GM03348 (cell line): ENCODE data around the gene BORCS5.
"Not testable (repeated sequence)": the region's sequence is repeated elsewhere in the genome, so short reads cannot be mapped to it uniquely, and the experiment has no call there.

Source experiments
- DNase-seq: peaks from one replicate; pipeline ENCODE4 v3.0.0; 2012; ENCODE audit warnings: low spot score

BORCS5 gene

GRCh38 chr12:12396694-12397093 lies 39.8 kb downstream of the BORCS5 start:
- no peak for DNase-seq

- DNase-seq, result no peak
Observed at GRCh38 chr12:12397184-12397583, 40.3 kb downstream of the BORCS5 start.

- peak; percentile 90 for DNase-seq
Observed at GRCh38 chr12:12398026-12398859, 41.4 kb downstream of the BORCS5 start.

GRCh38 chr12:12399161-12399560 lies 42.3 kb downstream of the BORCS5 start:
- no peak for DNase-seq

- no peak for DNase-seq
Observed at GRCh38 chr12:12399776-12400305, 43.0 kb downstream of the BORCS5 start.

GRCh38 chr12:12400793-12401192 lies 43.9 kb downstream of the BORCS5 start:
- DNase-seq, result no peak

- no peak for DNase-seq
Observed at GRCh38 chr12:12403264-12404248, 46.7 kb downstream of the BORCS5 start.

GRCh38 chr12:12404297-12404696 lies 47.4 kb downstream of the BORCS5 start:
- no peak for DNase-seq

GRCh38 chr12:12405882-12406281 lies 49.0 kb downstream of the BORCS5 start:
- no peak for DNase-seq

GRCh38 chr12:12406762-12407161 lies 49.9 kb downstream of the BORCS5 start:
- no peak for DNase-seq

- no peak for DNase-seq
Observed at GRCh38 chr12:12408265-12408690, 51.4 kb downstream of the BORCS5 start.

GRCh38 chr12:12409337-12409736 lies 52.5 kb downstream of the BORCS5 start:
- not testable (repeated sequence) for DNase-seq

- DNase-seq, result no peak
Observed at GRCh38 chr12:12415886-12416285, 59.0 kb downstream of the BORCS5 start.

- not testable (repeated sequence) for DNase-seq
Observed at GRCh38 chr12:12419165-12419564, 62.3 kb downstream of the BORCS5 start.

- DNase-seq, result no peak
Observed at GRCh38 chr12:12423367-12423766, 66.5 kb downstream of the BORCS5 start.

GRCh38 chr12:12425001-12425400 lies 68.1 kb downstream of the BORCS5 start:
- peak; percentile 22 for DNase-seq

GRCh38 chr12:12425616-12426015 lies 68.7 kb downstream of the BORCS5 start:
- peak; percentile 55 for DNase-seq

GRCh38 chr12:12427568-12427967 lies 70.7 kb downstream of the BORCS5 start:
- DNase-seq, result no peak

GRCh38 chr12:12428047-12428446 lies 71.2 kb downstream of the BORCS5 start:
- DNase-seq, result no peak

- DNase-seq, result no peak
Observed at GRCh38 chr12:12428961-12429657, 72.2 kb downstream of the BORCS5 start.

- DNase-seq, result no peak
Observed at GRCh38 chr12:12432364-12432763, 75.5 kb downstream of the BORCS5 start.

- no peak for DNase-seq
Observed at GRCh38 chr12:12433203-12433731, 76.4 kb downstream of the BORCS5 start.
